GM21447 (cell line): Measurements from ENCODE around the gene CLEC16A.

Source experiments
- ATAC-seq: cut with Tn5 transposase; IDR thresholded peaks from one replicate; pipeline ENCODE4 v1.9.1; 2021; ENCODE audit not compliant: unreplicated experiment

The CLEC16A gene

GRCh38 chr16:11109566-11109965 lies 165.2 kb downstream of the CLEC16A start:
- no peak for ATAC-seq

DNA sequence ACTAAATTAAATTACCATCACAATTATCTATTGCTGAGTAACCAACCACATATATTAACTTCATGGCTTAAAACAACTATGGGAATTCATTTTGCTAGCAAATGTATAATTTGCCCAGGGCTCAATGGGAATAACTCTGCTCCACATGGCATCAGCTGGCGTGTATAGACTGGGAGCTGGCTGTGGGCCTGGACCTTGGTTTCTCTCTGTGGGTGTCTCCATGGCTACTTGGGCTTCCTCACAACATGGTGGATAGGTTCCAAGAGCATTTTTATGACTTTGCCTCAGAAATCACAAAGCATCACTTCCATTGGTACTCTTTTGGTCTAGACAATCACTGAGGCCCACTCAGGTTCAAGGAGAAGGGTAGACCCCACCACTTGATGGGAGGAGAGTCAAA lies 166.8 kb downstream of the CLEC16A start:
- no peak for ATAC-seq

DNA sequence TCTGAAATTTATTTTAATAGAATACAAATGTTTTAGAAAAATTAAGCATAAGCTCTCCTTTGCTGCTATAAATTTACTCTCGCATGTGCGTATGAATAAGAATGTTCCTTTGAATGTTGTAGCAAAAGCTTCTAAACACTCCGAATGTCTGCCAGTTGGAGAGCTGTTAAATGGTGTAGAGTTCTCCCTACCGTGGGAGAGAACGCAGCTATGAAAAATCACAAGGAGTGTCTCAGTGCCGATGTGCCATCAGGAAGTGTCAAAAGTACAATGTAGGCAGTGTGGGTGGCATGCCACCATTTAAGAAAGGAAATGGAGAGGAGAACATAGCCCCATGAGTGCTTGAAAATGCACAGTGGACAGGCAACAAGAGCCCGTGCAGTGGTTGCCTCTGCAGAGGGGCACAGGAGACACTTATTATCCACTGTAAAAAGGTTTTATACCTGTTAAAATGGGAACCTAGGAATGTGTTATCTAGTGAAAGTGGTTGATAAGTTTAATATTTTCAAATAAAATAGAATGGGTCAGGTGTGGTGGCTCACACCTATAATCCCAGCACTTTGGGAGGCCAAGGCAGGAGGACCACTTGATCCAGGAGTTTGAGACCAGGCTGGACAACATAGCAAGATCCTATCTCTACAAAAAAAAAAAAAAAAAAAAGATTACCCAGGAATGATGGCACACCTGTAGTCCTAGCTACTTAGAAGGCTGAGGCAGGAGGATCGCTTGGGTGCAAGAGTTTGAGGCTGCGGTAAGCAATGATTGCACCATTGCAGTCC lies 167.7 kb downstream of the CLEC16A start:
- ATAC-seq, result no peak

- no peak for ATAC-seq
Measured at GRCh38 chr16:11112723-11113348, 168.5 kb downstream of the CLEC16A start.

DNA sequence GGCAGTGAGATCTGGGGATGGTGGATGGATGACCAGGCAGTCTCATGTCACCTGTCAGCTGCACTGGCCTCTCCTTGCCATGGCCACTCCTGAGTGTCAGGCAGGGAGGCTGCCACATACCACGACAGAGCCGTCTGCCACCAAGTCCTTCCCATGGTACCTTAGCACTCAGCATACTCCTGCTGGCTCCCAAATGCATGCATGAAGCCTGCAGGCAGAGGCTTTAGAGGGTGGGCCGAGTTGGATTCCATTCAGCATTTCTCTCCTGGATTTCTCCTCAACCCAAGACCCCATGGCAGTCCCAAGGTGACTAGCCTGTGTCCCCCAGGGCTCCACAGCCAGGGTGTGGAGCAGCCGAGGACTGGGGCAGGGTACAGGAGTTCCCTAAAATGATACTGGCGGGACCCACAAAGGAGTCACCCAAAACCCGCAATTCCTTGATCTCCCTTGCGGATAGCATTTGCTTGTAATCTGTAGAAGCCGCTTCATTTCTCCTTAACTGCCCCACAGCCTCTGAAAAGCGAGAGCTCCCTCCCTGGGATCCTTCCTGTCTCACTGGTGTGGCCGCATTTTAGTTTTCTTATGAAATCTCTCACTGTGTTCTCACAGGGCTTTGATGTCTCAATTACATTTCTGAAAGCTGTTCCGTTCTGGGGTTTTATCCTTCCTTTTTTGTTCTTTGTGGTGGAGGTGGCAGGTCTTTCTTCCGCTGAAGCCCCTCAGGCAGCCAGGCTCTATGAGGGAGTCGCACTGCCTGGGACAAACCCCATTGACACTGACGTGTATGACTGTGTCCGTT lies 170.2 kb downstream of the CLEC16A start:
- ATAC-seq, result no peak

DNA sequence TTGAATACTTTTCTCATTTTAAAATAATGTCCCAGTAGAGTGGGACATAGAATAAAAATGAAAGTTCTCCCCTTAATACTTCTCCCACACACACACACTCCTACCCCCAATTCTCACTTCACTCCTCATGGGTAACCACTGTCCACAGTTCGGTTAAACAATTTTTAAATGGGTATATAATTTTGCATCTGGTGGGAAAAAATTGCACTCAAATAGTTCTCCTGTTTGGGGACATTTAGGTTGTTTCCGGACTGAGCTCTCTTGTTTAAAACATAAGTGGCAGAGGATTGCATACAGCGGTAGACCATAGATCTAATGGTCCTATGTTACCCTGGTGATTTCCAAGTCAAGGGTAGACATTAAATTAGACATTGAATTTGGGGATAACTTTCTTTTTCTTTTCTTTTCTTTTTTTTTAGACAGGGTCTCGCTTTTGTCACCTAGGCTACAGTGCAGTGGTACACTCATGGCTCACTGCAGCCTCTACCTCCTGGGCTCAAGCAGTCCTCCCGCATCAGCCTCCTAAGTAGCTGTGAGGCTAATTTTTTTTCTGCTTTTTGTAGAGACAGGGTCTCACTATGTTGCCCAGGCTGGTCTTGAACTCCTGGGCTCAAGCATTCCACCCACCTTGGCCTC lies 173.3 kb downstream of the CLEC16A start:
- ATAC-seq, result no peak

DNA sequence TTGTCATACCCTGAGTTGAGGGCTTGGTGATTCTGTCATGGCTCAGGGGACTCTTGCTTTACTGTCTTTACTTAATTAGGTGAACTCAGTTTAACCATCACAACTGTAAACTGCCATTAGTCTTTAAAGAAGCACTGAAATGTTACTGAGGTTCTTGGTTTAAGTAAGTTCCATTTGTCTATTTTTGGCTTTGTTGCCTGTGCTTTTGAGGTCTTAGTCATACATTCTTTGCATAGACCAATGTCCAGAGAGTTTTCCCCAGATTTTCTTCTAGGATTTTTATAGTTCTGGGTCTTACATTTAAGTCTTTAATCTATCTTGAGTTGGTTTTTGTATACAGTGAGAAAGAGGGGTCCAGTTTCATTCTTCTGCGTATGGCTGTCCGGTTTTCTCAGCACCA lies 174.1 kb downstream of the CLEC16A start:
- ATAC-seq, result no peak

DNA sequence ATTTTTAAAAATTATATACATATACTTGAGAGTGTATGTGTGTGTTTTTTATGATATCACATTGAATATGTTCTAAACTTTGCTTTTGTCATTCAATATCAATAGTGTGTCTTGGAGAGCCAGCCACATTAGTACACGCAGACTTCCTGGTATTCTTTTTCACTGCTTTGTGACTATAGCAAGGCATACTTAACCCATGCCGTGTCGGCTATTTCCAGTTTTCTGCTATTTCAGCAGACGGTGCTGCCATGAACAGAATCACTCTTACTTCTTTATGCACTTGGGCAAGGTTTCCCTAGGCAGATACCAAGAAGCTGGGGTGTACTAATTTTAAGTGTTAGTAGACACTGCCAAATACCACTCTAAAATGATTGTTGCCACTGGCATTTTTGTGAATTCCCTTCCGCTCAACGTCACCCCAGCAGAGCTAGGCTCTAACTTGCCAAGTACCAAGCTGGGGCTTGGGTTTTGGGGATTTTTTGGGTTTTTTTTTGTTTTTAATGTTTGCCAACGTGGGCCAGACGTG lies 176.8 kb downstream of the CLEC16A start:
- ATAC-seq, result no peak

GRCh38 chr16:11121914-11122692 lies 177.7 kb downstream of the CLEC16A start:
- no peak for ATAC-seq

- ATAC-seq, result no peak
Measured at GRCh38 chr16:11123666-11124065, 179.3 kb downstream of the CLEC16A start.

DNA sequence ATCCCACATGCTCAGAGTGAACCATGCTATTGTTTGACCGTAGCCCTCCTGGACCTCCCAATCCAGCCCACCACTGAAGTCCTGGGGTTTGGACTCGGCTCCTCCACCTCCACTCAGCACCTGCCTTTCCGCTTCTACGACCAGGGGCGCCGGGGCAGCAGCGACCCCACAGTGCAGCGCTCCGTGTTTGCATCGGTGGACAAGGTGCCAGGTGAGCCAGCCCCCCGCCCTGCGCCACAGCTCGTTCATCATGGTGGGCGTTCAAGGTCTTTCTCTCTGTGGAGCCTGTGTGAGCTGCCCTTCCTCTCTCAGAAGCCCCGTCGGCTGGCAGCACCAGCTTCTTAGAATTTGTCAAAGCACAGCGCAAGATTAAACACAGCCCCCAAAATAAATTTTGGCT lies 181.6 kb downstream of the CLEC16A start:
- ATAC-seq, result no peak

GRCh38 chr16:11126399-11127054 lies 182.2 kb downstream of the CLEC16A start:
- ATAC-seq, result no peak

- no peak for ATAC-seq
Measured at GRCh38 chr16:11127610-11128195, 183.3 kb downstream of the CLEC16A start.

- no peak for ATAC-seq
Measured at GRCh38 chr16:11128211-11129141, 184.1 kb downstream of the CLEC16A start.

DNA sequence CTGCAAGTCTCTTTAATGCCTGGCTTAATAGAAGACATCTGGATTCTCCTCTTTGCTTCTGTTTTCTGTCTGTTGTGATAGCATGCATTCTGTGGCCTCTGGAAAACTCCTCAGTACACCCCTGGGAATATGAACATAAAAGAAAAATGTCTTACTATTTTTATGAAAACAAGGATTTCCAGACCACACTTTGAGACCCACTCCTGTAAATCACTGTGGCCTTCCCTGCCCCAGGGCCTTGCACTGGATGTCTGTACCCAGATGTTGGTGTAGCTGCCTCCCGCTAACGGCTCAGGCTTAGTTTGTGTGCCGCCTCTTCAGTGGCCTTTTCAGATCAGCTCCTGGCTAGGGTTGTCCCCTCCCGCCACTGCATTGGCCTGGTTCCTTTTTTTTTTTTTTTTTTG lies 185.0 kb downstream of the CLEC16A start:
- ATAC-seq, result no peak

DNA sequence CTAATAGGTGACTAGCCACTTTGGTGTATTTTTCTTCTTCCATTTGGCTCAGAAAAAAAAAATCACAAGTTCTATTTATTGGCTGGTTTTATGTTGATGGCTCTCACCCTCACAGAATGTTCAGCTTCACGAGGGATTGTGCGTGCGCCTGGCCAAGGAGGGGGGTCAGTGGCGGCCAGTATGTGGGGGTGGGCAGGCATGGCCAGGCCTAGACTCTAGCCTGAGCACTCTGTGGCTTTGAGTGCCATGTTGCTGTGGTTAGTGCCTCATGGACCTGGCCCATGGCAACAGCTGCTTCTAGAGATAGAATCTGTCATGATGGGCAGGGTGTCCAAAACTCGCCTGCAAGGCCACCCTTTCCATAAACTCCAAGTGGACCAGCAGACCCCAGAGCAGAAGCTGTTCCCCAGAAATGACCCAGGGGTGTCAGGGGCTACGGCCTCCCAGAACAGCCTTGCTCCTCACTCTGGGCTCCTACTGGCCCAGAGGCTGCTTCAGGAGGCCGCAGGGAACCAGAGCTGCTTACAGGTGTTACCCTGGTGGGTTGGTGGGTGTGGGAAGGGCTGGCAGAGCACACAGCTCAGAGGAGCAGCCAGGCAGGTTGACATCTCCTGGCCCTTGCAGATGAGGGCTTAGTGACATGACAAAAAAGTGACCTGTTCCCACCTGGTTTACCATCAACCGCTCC lies 186.8 kb downstream of the CLEC16A start:
- ATAC-seq, result no peak

DNA sequence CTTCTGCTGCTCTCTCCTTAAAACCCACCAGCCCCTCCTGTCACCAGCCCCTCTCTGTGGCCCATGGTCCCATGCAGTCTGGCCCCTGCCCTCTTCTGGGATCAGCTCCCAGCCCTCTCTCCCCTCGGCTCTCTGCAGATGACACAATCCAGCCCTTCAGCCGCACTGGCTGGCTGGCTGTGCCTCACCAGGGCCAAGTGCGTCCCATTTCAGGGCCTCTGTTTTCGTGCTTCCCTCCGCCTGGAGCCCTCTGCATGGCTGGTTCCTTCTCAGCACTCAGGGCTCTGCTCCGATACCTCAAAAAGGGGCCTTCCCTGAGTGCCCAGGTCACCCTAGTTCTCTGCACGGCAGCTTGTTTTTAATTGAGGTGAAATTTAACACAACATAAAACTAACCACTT lies 187.3 kb downstream of the CLEC16A start:
- no peak for ATAC-seq
